ENCODE measurements around the gene LAMP1. TPM values are rescaled to one million over a fixed set of nuclear protein-coding genes. Genes with fewer than 3 reads are reported as not detected.
A peak's percentile ranks its signal among the peaks of the same experiment; 100 is the strongest.

LAMP1 gene
- total and polyA plus RNA-seq, 9 donors: 51.7 to 212 (median 144) TPM

DNA sequence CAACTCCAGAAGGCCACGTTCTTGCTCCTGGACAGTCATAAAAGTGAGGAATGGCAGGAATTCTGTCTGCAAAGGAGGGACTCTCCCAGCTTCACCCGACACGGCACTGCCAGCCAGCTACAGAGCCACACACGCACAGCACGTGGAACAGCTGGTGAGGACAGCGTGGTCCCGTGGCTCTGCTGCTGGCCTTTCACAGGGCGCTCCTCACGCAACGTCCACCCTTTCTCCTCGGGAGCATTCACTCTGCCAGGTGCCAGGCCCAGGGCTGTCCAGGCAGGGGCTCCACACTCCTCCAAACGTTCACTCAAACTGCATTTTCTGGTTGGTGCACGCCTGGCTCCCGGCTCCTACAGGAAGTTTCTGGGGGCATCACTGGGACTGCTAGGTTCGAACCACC is 52.5 kb downstream of the LAMP1 start:
- Histone ChIP-seq H3K9me3 (no peaks in the 10 kb centered on the region), H3K36me3 (no peaks in the 10 kb centered on the region), H3K4me1 (ENCODE audit: insufficient read depth) (peaks cover 12% of the 10 kb centered on the region), H3K27me3 (no peaks in the 10 kb centered on the region), H3K27ac (no peak overlapping the region), H3K4me3 (no peak overlapping the region)
- 91 to 93% (median 92%) methylated on average over 15 of the region's 15 CpGs for WGBS, 3 donors
- intact Hi-C loops (cut with DNase I): no loop called here
- TF ChIP-seq EP300 (IDR thresholded peaks at IDR 0.05) (no peak), POLR2A (IDR thresholded peaks at IDR 0.05) (no peak), CTCF (IDR thresholded peaks at IDR 0.05) (no peak)
- DNase-seq: peak in 1 of 5 donors; percentile 19

DNA sequence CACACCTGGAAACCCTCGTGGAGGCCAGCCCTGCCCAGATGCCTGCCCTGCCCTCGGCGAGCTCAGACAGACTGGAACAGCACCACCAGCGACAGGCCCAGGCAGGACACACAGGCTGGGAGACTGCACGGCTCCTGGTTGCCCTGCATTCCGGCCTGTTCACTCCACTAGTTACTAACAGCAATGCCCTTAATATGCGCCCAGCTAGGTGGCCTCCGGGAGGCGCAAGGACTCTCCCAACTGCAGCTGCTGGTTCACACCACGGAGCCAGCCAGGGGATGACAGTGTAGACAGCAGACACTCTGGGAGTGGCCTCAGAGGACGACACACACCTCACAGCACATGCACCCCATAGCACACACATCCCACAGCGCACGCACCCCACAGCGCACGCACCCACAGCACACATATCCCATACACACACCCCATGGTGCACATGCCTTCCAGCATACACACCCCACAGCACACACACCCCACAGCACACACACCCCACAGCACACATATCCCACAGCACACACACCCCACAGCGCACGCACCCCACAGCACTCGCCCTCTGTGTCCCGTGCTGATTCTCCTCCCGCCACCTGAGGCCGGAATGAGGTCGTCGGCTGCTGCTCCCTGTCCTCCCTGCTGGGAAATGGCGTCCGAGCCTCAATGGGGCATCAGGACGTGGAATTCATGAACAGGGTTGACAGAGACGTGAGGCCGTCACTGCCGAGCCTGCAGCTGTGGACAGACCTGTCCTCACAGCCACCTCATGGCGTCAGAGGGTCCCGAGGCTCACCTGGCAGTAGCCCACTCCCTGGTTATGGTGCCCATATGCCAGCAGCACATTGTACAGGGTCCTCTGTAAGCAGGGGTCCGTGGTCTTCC is 53.3 kb downstream of the LAMP1 start:
- Histone ChIP-seq H3K9me3 (no peaks in the 10 kb centered on the region), H3K4me3 (no peak overlapping the region), H3K27me3 (no peaks in the 10 kb centered on the region), H3K4me1 (ENCODE audit: insufficient read depth) (peaks cover 12% of the 10 kb centered on the region), H3K36me3 (no peaks in the 10 kb centered on the region), H3K27ac (no peak overlapping the region)
- WGBS, 3 donors: 85 to 93% (median 88%) methylated on average over 31 to 32 of the region's 32 CpGs
- peak in 1 of 5 donors; percentile 43 for DNase-seq
- intact Hi-C loops (cut with DNase I): no loop called here
- TF ChIP-seq POLR2A (IDR thresholded peaks at IDR 0.05) (no peak), EP300 (IDR thresholded peaks at IDR 0.05) (no peak), CTCF (IDR thresholded peaks at IDR 0.05) (no peak)

GRCh38 chr13:113350938-113351335 is 53.9 kb downstream of the LAMP1 start:
- WGBS, 3 donors: 84 to 91% (median 86%) methylated on average over 20 of the region's 20 CpGs
- intact Hi-C loops (cut with DNase I): no loop called here
- H3K27me3 ChIP-seq: no peaks in the 10 kb centered on the region
- H3K4me1 ChIP-seq (ENCODE audit: insufficient read depth): peaks cover 12% of the 10 kb centered on the region
- H3K36me3 ChIP-seq: no peaks in the 10 kb centered on the region
- H3K27ac ChIP-seq: no peak overlapping the region
- no peak overlapping the region for H3K4me3 ChIP-seq
- TF ChIP-seq POLR2A (IDR thresholded peaks at IDR 0.05) (no peak), CTCF (IDR thresholded peaks at IDR 0.05) (no peak), EP300 (IDR thresholded peaks at IDR 0.05) (no peak)
- H3K9me3 ChIP-seq: no peaks in the 10 kb centered on the region
- DNase-seq: peak in 1 of 5 donors; percentile 47

- peak; percentile 83 to 94 (median 90) for DNase-seq
- WGBS, 3 donors: 15 to 38% (median 16%) methylated on average over 11 to 17 of the region's 17 CpGs
- no peaks in the 10 kb centered on the region for H3K27me3 ChIP-seq
Measured at GRCh38 chr13:113351514-113352026, 54.5 kb downstream of the LAMP1 start.

More at GRCh38 chr13:113351514-113352026, 54.5 kb downstream of the LAMP1 start:
- H3K4me3 ChIP-seq: no peak overlapping the region
- peak overlapping the region in 1 of 2 donors; percentile 51 for H3K27ac ChIP-seq
- H3K36me3 ChIP-seq: no peaks in the 10 kb centered on the region
- TF ChIP-seq CTCF (IDR thresholded peaks at IDR 0.05) (no peak), EP300 (IDR thresholded peaks at IDR 0.05) (no peak), POLR2A (IDR thresholded peaks at IDR 0.05) (no peak)
- H3K4me1 ChIP-seq (ENCODE audit: insufficient read depth): peaks cover 12% of the 10 kb centered on the region
- no peaks in the 10 kb centered on the region for H3K9me3 ChIP-seq
- intact Hi-C loops (cut with DNase I): no loop called here

Data from ovary (tissue), 9 donors.